ENCODE measurements around the gene THOP1. TPM values are rescaled to one million over a fixed set of nuclear protein-coding genes. Genes with fewer than 3 reads are reported as not detected.
A peak's percentile ranks its signal among the peaks of the same experiment; 100 is the strongest.

THOP1 gene
- total and polyA plus RNA-seq, 10 of the 15 experiments (the other 5 are each of a cell fraction or from before 2014, with no cell fraction given), result 1.9 to 270 (median 169) TPM

DNA sequence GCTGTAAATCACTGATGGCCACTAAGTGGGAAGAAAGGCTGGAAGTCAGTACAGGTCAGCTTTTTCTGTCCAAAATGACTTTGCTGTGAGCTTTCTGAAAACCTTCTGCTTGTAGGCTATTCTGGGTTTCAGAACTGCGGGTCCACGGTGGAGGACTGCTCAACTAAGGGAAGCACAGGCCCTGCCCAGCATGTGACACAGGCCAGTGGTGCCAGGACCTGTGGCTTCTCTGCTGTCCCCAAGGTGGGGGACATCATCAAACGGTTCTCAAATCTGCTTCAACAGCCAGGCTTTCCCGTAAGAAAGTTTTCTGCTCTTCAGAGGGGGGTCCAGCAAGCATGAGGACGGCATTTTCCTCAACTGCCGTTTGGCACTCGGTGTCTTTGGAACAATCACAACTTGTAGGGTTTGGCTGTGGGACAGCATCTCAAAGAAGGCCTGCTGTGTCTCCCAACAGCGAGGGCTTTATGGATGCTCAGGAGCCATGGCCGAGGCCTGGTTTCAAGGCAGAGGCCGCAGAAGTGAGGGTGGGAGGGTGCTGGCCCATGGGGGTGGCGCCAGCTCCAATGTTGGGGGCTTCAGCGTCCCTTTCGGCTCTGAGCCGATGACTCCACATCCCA, 6.1 kb upstream of the THOP1 start:
- TF ChIP-seq, protein P1, sequence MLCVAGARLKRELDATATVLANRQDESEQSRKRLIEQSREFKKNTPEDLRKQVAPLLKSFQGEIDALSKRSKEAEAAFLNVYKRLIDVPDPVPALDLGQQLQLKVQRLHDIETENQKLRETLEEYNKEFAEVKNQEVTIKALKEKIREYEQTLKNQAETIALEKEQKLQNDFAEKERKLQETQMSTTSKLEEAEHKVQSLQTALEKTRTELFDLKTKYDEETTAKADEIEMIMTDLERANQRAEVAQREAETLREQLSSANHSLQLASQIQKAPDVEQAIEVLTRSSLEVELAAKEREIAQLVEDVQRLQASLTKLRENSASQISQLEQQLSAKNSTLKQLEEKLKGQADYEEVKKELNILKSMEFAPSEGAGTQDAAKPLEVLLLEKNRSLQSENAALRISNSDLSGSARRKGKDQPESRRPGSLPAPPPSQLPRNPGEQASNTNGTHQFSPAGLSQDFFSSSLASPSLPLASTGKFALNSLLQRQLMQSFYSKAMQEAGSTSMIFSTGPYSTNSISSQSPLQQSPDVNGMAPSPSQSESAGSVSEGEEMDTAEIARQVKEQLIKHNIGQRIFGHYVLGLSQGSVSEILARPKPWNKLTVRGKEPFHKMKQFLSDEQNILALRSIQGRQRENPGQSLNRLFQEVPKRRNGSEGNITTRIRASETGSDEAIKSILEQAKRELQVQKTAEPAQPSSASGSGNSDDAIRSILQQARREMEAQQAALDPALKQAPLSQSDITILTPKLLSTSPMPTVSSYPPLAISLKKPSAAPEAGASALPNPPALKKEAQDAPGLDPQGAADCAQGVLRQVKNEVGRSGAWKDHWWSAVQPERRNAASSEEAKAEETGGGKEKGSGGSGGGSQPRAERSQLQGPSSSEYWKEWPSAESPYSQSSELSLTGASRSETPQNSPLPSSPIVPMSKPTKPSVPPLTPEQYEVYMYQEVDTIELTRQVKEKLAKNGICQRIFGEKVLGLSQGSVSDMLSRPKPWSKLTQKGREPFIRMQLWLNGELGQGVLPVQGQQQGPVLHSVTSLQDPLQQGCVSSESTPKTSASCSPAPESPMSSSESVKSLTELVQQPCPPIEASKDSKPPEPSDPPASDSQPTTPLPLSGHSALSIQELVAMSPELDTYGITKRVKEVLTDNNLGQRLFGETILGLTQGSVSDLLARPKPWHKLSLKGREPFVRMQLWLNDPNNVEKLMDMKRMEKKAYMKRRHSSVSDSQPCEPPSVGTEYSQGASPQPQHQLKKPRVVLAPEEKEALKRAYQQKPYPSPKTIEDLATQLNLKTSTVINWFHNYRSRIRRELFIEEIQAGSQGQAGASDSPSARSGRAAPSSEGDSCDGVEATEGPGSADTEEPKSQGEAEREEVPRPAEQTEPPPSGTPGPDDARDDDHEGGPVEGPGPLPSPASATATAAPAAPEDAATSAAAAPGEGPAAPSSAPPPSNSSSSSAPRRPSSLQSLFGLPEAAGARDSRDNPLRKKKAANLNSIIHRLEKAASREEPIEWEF (IDR thresholded peaks at IDR 0.05; ENCODE audit: insufficient replicate concordance, low read depth, low read length), result no peak
- TF ChIP-seq GABPA (IDR thresholded peaks at IDR 0.05; ENCODE audit: low read depth), result no peak
- no peak for TF ChIP-seq TCF7 (IDR thresholded peaks at IDR 0.05; ENCODE audit: borderline replicate concordance)
- TF ChIP-seq, protein P2, sequence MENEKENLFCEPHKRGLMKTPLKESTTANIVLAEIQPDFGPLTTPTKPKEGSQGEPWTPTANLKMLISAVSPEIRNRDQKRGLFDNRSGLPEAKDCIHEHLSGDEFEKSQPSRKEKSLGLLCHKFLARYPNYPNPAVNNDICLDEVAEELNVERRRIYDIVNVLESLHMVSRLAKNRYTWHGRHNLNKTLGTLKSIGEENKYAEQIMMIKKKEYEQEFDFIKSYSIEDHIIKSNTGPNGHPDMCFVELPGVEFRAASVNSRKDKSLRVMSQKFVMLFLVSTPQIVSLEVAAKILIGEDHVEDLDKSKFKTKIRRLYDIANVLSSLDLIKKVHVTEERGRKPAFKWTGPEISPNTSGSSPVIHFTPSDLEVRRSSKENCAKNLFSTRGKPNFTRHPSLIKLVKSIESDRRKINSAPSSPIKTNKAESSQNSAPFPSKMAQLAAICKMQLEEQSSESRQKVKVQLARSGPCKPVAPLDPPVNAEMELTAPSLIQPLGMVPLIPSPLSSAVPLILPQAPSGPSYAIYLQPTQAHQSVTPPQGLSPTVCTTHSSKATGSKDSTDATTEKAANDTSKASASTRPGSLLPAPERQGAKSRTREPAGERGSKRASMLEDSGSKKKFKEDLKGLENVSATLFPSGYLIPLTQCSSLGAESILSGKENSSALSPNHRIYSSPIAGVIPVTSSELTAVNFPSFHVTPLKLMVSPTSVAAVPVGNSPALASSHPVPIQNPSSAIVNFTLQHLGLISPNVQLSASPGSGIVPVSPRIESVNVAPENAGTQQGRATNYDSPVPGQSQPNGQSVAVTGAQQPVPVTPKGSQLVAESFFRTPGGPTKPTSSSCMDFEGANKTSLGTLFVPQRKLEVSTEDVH (IDR thresholded peaks at IDR 0.05; ENCODE audit: low read depth, partially characterized antibody), result no peak
- TF ChIP-seq CREM (IDR thresholded peaks at IDR 0.05; ENCODE audit: low read depth), result no peak
- TF ChIP-seq IRF4 (IDR thresholded peaks at IDR 0.05; ENCODE audit: low read depth, low read length), result no peak
- TF ChIP-seq, protein P3, sequence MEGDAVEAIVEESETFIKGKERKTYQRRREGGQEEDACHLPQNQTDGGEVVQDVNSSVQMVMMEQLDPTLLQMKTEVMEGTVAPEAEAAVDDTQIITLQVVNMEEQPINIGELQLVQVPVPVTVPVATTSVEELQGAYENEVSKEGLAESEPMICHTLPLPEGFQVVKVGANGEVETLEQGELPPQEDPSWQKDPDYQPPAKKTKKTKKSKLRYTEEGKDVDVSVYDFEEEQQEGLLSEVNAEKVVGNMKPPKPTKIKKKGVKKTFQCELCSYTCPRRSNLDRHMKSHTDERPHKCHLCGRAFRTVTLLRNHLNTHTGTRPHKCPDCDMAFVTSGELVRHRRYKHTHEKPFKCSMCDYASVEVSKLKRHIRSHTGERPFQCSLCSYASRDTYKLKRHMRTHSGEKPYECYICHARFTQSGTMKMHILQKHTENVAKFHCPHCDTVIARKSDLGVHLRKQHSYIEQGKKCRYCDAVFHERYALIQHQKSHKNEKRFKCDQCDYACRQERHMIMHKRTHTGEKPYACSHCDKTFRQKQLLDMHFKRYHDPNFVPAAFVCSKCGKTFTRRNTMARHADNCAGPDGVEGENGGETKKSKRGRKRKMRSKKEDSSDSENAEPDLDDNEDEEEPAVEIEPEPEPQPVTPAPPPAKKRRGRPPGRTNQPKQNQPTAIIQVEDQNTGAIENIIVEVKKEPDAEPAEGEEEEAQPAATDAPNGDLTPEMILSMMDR (IDR thresholded peaks at IDR 0.05 in 2 of 3, conservative IDR thresholded peaks at IDR 0.05 in 1 of 3; ENCODE audit: control insufficient read depth in 2 of 3, extremely low read depth in 1 of 3, insufficient read depth in 1 of 3, low read depth in 3 of 3, low read length in 3 of 3), result no peak
- no peak for TF ChIP-seq NBN (IDR thresholded peaks at IDR 0.05)
- POLR2A ChIA-PET, result no interaction called here
- RAD21 ChIA-PET (ENCODE audit: unreplicated experiment), result no interaction called here
- peaks cover 6% of the 10 kb centered on the region; the same call in 1 of the 2 replicates for H4K20me1 ChIP-seq (ENCODE audit: control insufficient read depth, insufficient read depth)
- 0 out of 2 replicates have a peak overlapping the region, but pooled peaks have one; percentile 14 for H3K4me2 ChIP-seq (ENCODE audit: control insufficient read depth, insufficient read depth)
- H3K79me2 ChIP-seq (ENCODE audit: control insufficient read depth, insufficient read depth, low read length), result peaks cover 85% of the 10 kb centered on the region
- H3K9ac ChIP-seq (ENCODE audit: control insufficient read depth, insufficient read depth, low read length), result 0 out of 2 replicates have a peak overlapping the region, but pooled peaks have one; percentile 7
- no peak overlapping the region for H3K27ac ChIP-seq (ENCODE audit: control insufficient read depth, insufficient read depth)
- H3K4me1 ChIP-seq (ENCODE audit: control insufficient read depth, insufficient read depth, low read length), result peaks cover 16% of the 10 kb centered on the region
- no peak overlapping the region for H3K4me3 ChIP-seq
- WGBS (ENCODE audit: insufficient coverage, insufficient replicate concordance, low lambda C conversion rate, missing lambda C conversion rate), result 84% methylated on average over 14 of the region's 14 CpGs
- SMC1A ChIA-PET (ENCODE audit: uncharacterized antibody, unreplicated experiment), result interaction anchor here (0.8 to 0.9 kb wide), 2 partner anchors 131 kb away, joined by 3 to 4 read pairs; no protein-coding TSS in a partner anchor
- ATAC-seq, result no peak
- CTCF ChIA-PET, result interaction anchor here (2.1 kb wide), 1 partner anchor 131 kb away, joined by 5 read pairs; no protein-coding TSS in a partner anchor
- H3K27me3 ChIP-seq (replicated peaks in 1 of 2; ENCODE audit: control insufficient read depth in 2 of 2, insufficient read depth in 2 of 2, low read length in 1 of 2), result no peaks in the 10 kb centered on the region
- DNase-seq (ENCODE audit: low read depth, low spot score), result no peak
- FAIRE-seq, result no peak
- in situ Hi-C loops (cut with MboI), result no loop called here
- H3K9me3 ChIP-seq (replicated peaks; ENCODE audit: control insufficient read depth, insufficient read depth, low read length), result no peaks in the 10 kb centered on the region; the same call in 2 of the 3 replicates
- H2AFZ ChIP-seq (ENCODE audit: control insufficient read depth, low read depth, low read length), result no peak overlapping the region
- peaks cover 2 to 4% of the 10 kb centered on the region in 2 experiments; a peak in 2 of 4 replicates for H3K36me3 ChIP-seq (ENCODE audit: control insufficient read depth in 2 of 2, insufficient read depth in 2 of 2, low read length in 1 of 2)
- BruUV-seq (replicated peaks), result no TSS peak
- intact Hi-C loops (cut with micrococcal nuclease; ENCODE audit: unreplicated experiment), result no loop called here

Measured in GM12878 (cell line).